Astrocyte (in vitro differentiated cells and primary cell): ENCODE results near the gene STARD13.

Source experiments
- CTCF ChIP-seq: IDR thresholded peaks from 2 replicates; pipeline ENCODE4 v1.5.1; 2011; ENCODE audit warnings: low read depth, mild to moderate bottlenecking, inconsistent platforms, low read length, moderate library complexity; ENCODE audit not compliant: insufficient read depth
- EZH2 ChIP-seq: IDR thresholded peaks from 2 replicates; pipeline ENCODE4 v1.6.1; 2012; ENCODE audit warnings: mild to moderate bottlenecking, low read length, inconsistent platforms; ENCODE audit not compliant: insufficient read depth

DNA sequence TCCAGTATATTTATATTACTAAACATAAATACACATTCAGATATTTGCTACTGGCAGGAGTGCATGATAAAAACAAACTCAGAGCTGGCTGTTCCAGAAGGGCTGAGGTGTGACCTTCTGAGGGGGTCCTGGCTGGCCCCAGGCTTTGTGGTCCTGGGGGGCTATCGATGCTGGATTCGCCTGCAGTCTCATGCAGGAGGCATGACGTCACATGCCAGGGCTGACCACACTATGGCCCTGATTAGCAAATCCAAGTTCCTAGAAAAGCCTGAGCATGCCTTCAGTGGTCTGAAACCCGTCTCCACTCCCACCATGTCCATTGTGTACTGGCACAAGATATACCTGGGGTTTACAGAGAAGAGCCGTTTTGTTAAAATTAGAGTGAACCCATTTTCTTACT, 171.4 kb downstream of the STARD13 start:
- TF ChIP-seq EZH2 (no peak), CTCF (no peak)
